Measurements from ENCODE around the gene KRTAP4-12. TPM values are rescaled to one million over a fixed set of nuclear protein-coding genes. Genes with fewer than 3 reads are reported as not detected.
A peak's percentile ranks its signal among the peaks of the same experiment; 100 is the strongest.
"Not testable (repeated sequence)": the region's sequence is repeated elsewhere in the genome, so short reads cannot be mapped to it uniquely, and the experiment has no call there.

The KRTAP4-12 gene
- total RNA-seq, 6 experiments from 2014 or later: 6.1 to 8.4 (median 6.7) TPM

- Mint-ChIP-seq H3K4me3 (no peak overlapping the region), H3K4me1 (ENCODE audit: low read depth) (peaks cover 23% of the 10 kb centered on the region), H3K27me3 (ENCODE audit: insufficient read depth) (no peaks in the 10 kb centered on the region), H3K9me3 (peaks cover 30% of the 10 kb centered on the region), H3K36me3 (ENCODE audit: low read depth) (peaks cover 25% of the 10 kb centered on the region), H3K27ac (no peak overlapping the region)
- TF ChIP-seq CTCF (IDR thresholded peaks at IDR 0.05): no peak
- no peak for DNase-seq
Observed at GRCh38 chr17:41145261-41145660, 21.3 kb upstream of the KRTAP4-12 start.

- H3K4me3 Mint-ChIP-seq: no peak overlapping the region
- no peak for DNase-seq
- H3K9me3 Mint-ChIP-seq: peaks cover 31% of the 10 kb centered on the region
- H3K27ac Mint-ChIP-seq: no peak overlapping the region
- H3K27me3 Mint-ChIP-seq (ENCODE audit: insufficient read depth): no peaks in the 10 kb centered on the region
- TF ChIP-seq CTCF (IDR thresholded peaks at IDR 0.05): no peak
- H3K4me1 Mint-ChIP-seq (ENCODE audit: low read depth): peaks cover 24% of the 10 kb centered on the region
- H3K36me3 Mint-ChIP-seq (ENCODE audit: low read depth): peaks cover 25% of the 10 kb centered on the region
Observed at GRCh38 chr17:41144846-41145245, 20.9 kb upstream of the KRTAP4-12 start.

GRCh38 chr17:41141361-41141760 is 17.4 kb upstream of the KRTAP4-12 start:
- Mint-ChIP-seq H3K4me3 (no peak overlapping the region; the same call in 1 of the 2 replicates), H3K36me3 (ENCODE audit: low read depth) (peaks cover 52% of the 10 kb centered on the region), H3K9me3 (peaks cover 50% of the 10 kb centered on the region), H3K27ac (peak overlapping the region; percentile 84), H3K27me3 (ENCODE audit: insufficient read depth) (no peaks in the 10 kb centered on the region), H3K4me1 (ENCODE audit: low read depth) (peaks cover 23% of the 10 kb centered on the region)
- no peak for DNase-seq
- no peak for TF ChIP-seq CTCF (IDR thresholded peaks at IDR 0.05)

GRCh38 chr17:41140360-41141131 is 16.6 kb upstream of the KRTAP4-12 start, which contains the start of gene KRTAP4-6:
KRTAP4-6 (minus strand) TSS chr17:41140544; CDS start chr17:41140487, 57 bp downstream.
- TF ChIP-seq CTCF (IDR thresholded peaks at IDR 0.05): no peak
- H3K27me3 Mint-ChIP-seq (ENCODE audit: insufficient read depth): no peaks in the 10 kb centered on the region
- DNase-seq: peak; percentile 88
- H3K4me1 Mint-ChIP-seq (ENCODE audit: low read depth): peaks cover 23% of the 10 kb centered on the region
- H3K4me3 Mint-ChIP-seq: peak within 1 kb of the TSS; percentile 16; the same call in 1 of the 2 replicates
- peak within 1 kb of the TSS; percentile 84 for H3K27ac Mint-ChIP-seq
- H3K9me3 Mint-ChIP-seq: peaks cover 50% of the 10 kb centered on the region
- peaks cover 52% of the 10 kb centered on the region for H3K36me3 Mint-ChIP-seq (ENCODE audit: low read depth)

- not testable (repeated sequence) for DNase-seq; H3K4me3 Mint-ChIP-seq; H3K27me3 Mint-ChIP-seq (ENCODE audit: insufficient read depth)
- Mint-ChIP-seq H3K4me1 (ENCODE audit: low read depth) (peaks cover 24% of the 10 kb centered on the region), H3K36me3 (ENCODE audit: low read depth) (peaks cover 52% of the 10 kb centered on the region), H3K9me3 (peaks cover 50% of the 10 kb centered on the region), H3K27ac (peak overlapping the region; percentile 66)
Observed at GRCh38 chr17:41139865-41140264, 15.9 kb upstream of the KRTAP4-12 start.

All from HFFc6 (cell line).